Natural killer cell (primary cell): ENCODE data around the gene NGFR. TPM values are rescaled to one million over a fixed set of nuclear protein-coding genes. Genes with fewer than 3 reads are reported as not detected.

ENCODE experiments used
- ATAC-seq, 3 donors: fragments of 150-1000 bp in 2 of 3; fragments of 200-7000 bp in 1 of 3; cut with Tn5 transposase; 1 replicate in 1 of 3; 2 replicates in 2 of 3; pipeline ENCODE4 v1.10.0; 2021; ENCODE audit warnings: mild to moderate bottlenecking in 2 of 3, moderate library complexity in 2 of 3
- DNase-seq, 2 donors: peaks; one replicate each; pipeline versions ENCODE4 v3.0.0 to v3.0.0-alpha.2; 2013 to 2021; ENCODE audit warnings: mixed read lengths in 1 of 2
- H3K27ac ChIP-seq: one replicate; pipeline ENCODE4 v1.5.1; 2013; ENCODE audit warnings: mild to moderate bottlenecking, low read length
- H3K27me3 ChIP-seq: one replicate; pipeline ENCODE4 v1.6.1; 2013; ENCODE audit warnings: low read length; ENCODE audit not compliant: control insufficient read depth, insufficient read depth
- H3K36me3 ChIP-seq: one replicate; pipeline ENCODE4 v1.6.1; 2013; ENCODE audit warnings: low read length; ENCODE audit not compliant: control insufficient read depth, insufficient read depth
- H3K4me1 ChIP-seq: one replicate; pipeline ENCODE4 v1.6.1; 2013; ENCODE audit warnings: low read length; ENCODE audit not compliant: control insufficient read depth, insufficient read depth
- H3K4me3 ChIP-seq: one replicate; pipeline ENCODE4 v1.5.1; 2013; ENCODE audit warnings: low read length
- H3K9me3 ChIP-seq: one replicate; pipeline ENCODE4 v1.6.1; 2013; ENCODE audit warnings: low read length; ENCODE audit not compliant: control insufficient read depth, insufficient read depth
- H3K27ac Mint-ChIP-seq, 2 donors: one replicate each; pipeline ENCODE4 v1.8.0; 2022; ENCODE audit warnings: mild to moderate bottlenecking in 2 of 2, mixed read lengths in 2 of 2, moderate library complexity in 1 of 2
- H3K27me3 Mint-ChIP-seq, 2 donors: one replicate each; pipeline ENCODE4 v1.8.0; 2022; ENCODE audit warnings: low read depth in 2 of 2, mixed read lengths in 2 of 2
- H3K36me3 Mint-ChIP-seq: one replicate; pipeline ENCODE4 v1.8.0; 2022; ENCODE audit warnings: mixed read lengths
- H3K4me1 Mint-ChIP-seq, 2 donors: one replicate each; pipeline ENCODE4 v1.8.0; 2022; ENCODE audit warnings: mixed read lengths in 2 of 2
- H3K4me3 Mint-ChIP-seq: one replicate; pipeline ENCODE4 v1.8.0; 2022; ENCODE audit warnings: mild to moderate bottlenecking, moderate library complexity, mixed read lengths
- H3K9me3 Mint-ChIP-seq, 2 donors: one replicate each; pipeline ENCODE4 v1.8.0; 2022; ENCODE audit warnings: mixed read lengths in 2 of 2
- WGBS: methylation state at CpG from one replicate; pipeline ENCODE4 v1.1.7; 2013; ENCODE audit warnings: missing lambda C conversion rate; ENCODE audit not compliant: insufficient coverage; 5-methylcytosine and 5-hydroxymethylcytosine counted together
- intact Hi-C: fragments of 100-400 bp; cut with micrococcal nuclease; formaldehyde crosslinking; loops from one replicate; pipeline ENCODE4 v1.14.2; 2022
- total RNA-seq, 4 donors: library from RNA; stranded (reverse); fragments of 120-200 nt in 1 of 4; gene quantifications; one replicate each; pipeline versions ENCODE4 v1.2.3 to v1.2.4, GENCODE V29; 2013 to 2022
- TF ChIP-seq, protein P1 (sequence below): fragments of 200-600 bp; IDR thresholded peaks from one replicate; pipeline ENCODE4 v1.8.0; 2022; ENCODE audit warnings: antibody characterized with exemption

NGFR gene
- total RNA-seq, 3 donors from 2014 or later (not counting 1 experiment from before 2014, with no cell fraction given), result 0.91 to 1.8 (median 1.2) TPM

DNA sequence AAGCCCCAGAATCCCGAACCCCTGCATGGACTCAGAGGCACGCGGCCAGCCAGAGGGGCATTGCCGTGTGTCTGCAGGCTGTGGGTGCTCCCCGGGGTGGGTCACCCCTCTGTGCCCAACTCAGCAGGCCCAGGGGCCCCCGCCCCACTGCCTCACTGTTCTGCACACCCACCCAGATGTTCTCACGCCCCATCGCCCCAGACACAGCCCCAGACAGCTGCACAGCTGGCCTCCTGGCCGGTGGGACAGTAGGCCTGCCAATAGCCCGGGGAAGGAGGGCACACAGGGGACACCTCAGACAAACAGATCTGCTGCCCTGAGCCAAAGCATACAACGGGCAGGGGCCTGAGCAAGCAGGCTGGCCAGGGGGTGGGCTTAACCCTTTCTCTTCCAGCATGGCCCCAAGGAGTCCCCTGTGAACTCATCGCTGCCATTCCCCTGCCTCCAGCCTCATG, 53.0 kb downstream of the NGFR start:
- intact Hi-C loops, result no loop called here
- Mint-ChIP-seq H3K9me3 (no peaks in the 10 kb centered on the region), H3K27me3 (peaks cover 0 to 8% of the 10 kb centered on the region in 2 donors), H3K4me1 (peaks cover 0 to 3% of the 10 kb centered on the region in 2 donors), H3K4me3 (no peak overlapping the region), H3K27ac (no peak overlapping the region), H3K36me3 (no peaks in the 10 kb centered on the region)
- Histone ChIP-seq H3K27ac (no peak overlapping the region), H3K9me3 (no peaks in the 10 kb centered on the region), H3K4me1 (no peaks in the 10 kb centered on the region), H3K36me3 (no peaks in the 10 kb centered on the region), H3K27me3 (no peaks in the 10 kb centered on the region), H3K4me3 (no peak overlapping the region)
- WGBS, result 80% methylated on average over 12 of the region's 12 CpGs
- no peak for ATAC-seq
- no peak for DNase-seq
- TF ChIP-seq, protein P1, sequence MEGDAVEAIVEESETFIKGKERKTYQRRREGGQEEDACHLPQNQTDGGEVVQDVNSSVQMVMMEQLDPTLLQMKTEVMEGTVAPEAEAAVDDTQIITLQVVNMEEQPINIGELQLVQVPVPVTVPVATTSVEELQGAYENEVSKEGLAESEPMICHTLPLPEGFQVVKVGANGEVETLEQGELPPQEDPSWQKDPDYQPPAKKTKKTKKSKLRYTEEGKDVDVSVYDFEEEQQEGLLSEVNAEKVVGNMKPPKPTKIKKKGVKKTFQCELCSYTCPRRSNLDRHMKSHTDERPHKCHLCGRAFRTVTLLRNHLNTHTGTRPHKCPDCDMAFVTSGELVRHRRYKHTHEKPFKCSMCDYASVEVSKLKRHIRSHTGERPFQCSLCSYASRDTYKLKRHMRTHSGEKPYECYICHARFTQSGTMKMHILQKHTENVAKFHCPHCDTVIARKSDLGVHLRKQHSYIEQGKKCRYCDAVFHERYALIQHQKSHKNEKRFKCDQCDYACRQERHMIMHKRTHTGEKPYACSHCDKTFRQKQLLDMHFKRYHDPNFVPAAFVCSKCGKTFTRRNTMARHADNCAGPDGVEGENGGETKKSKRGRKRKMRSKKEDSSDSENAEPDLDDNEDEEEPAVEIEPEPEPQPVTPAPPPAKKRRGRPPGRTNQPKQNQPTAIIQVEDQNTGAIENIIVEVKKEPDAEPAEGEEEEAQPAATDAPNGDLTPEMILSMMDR, result no peak

DNA sequence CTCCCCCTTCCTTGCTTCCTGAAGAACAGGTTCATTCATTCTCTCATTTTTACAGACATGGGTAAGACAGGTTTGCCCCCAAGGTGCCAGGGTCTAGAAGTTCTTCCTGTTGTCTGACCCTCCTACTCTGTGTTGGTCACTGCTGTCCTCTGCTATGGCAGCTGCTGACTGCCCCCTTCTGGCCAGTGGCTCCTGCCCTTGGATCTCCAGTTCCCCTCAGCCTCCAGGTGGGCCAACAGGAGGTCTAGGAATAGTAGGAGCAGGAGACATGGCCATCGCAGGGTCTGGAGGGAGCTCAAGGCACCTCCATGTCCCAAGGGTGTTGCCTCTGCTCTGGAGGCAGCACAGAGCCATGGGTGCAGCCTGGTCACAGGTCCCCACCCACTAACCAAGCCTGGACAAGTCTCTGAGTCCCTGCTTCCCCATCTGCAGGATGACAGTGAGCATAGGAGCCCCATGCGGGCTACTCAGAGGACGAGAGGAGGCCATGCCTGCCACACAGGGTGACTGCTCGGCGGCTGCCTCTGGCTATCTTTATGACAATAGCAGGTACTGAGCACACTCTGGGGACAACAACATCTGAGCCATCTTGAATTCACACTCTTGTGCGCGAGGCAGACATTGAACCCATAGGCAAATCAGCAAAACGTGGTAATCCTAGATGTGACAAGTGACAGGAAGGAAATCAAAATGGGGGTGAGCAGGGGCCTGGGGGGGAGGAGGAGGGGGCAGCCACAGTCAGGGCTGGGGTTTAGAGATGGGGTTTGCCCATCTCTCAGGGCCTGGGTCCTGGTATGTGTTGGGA, 53.6 kb downstream of the NGFR start:
- ATAC-seq, result no peak
- intact Hi-C loops, result no loop called here
- no peak overlapping the region for H3K27ac ChIP-seq

DNA sequence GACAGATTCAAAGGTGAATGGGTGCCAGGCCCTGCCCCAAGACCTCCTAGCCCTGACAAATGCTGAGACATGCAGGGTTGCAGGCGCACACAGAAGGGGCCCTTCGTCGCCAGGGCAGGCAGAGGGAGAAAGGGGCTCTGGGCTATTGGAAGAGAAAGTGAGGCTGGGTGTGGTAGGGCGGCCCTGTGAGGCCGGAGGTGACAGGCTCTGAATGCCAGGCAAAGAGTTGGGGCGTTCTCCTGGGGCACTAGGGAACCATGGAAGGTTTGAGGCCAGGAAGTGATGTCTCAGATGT, 54.2 kb downstream of the NGFR start:
- WGBS, result 90% methylated on average over 6 of the region's 6 CpGs
- H3K27me3 Mint-ChIP-seq, result peaks cover 0 to 5% of the 10 kb centered on the region in 2 donors

More for the DNA sequence above, 53.6 kb downstream of the NGFR start:
- Histone ChIP-seq H3K4me1 (peaks cover 6% of the 10 kb centered on the region), H3K9me3 (no peaks in the 10 kb centered on the region), H3K27me3 (no peaks in the 10 kb centered on the region), H3K36me3 (no peaks in the 10 kb centered on the region), H3K4me3 (no peak overlapping the region)
- no peaks in the 10 kb centered on the region for H3K36me3 Mint-ChIP-seq
- H3K27ac Mint-ChIP-seq, result no peak overlapping the region
- H3K9me3 Mint-ChIP-seq, result no peaks in the 10 kb centered on the region
- H3K4me3 Mint-ChIP-seq, result no peak overlapping the region
- peaks cover 3 to 9% of the 10 kb centered on the region in 2 donors for H3K4me1 Mint-ChIP-seq
- 75% methylated on average over 8 of the region's 8 CpGs for WGBS
- H3K27me3 Mint-ChIP-seq, result peaks cover 0 to 8% of the 10 kb centered on the region in 2 donors
- no peak for DNase-seq
- TF ChIP-seq, protein P1, result no peak

More for the DNA sequence above, 54.2 kb downstream of the NGFR start:
- H3K4me3 ChIP-seq, result no peak overlapping the region
- TF ChIP-seq, protein P1, result no peak
- no peak overlapping the region for H3K27ac ChIP-seq
- no peaks in the 10 kb centered on the region for H3K36me3 Mint-ChIP-seq
- no peaks in the 10 kb centered on the region for H3K9me3 ChIP-seq
- no peak overlapping the region for H3K27ac Mint-ChIP-seq
- no peaks in the 10 kb centered on the region for H3K36me3 ChIP-seq
- no peaks in the 10 kb centered on the region for H3K27me3 ChIP-seq
- DNase-seq, result no peak
- no peaks in the 10 kb centered on the region for H3K9me3 Mint-ChIP-seq
- H3K4me3 Mint-ChIP-seq, result no peak overlapping the region
- no peak for ATAC-seq
- peaks cover 9% of the 10 kb centered on the region for H3K4me1 ChIP-seq
- intact Hi-C loops, result no loop called here
- peaks cover 6 to 15% of the 10 kb centered on the region in 2 donors for H3K4me1 Mint-ChIP-seq
